ENCODE results near the gene NOX3. TPM values are rescaled to one million over a fixed set of nuclear protein-coding genes. Genes with fewer than 3 reads are reported as not detected.

Gene NOX3
- total RNA-seq, 1 experiment from 2014 or later, result not detected

DNA sequence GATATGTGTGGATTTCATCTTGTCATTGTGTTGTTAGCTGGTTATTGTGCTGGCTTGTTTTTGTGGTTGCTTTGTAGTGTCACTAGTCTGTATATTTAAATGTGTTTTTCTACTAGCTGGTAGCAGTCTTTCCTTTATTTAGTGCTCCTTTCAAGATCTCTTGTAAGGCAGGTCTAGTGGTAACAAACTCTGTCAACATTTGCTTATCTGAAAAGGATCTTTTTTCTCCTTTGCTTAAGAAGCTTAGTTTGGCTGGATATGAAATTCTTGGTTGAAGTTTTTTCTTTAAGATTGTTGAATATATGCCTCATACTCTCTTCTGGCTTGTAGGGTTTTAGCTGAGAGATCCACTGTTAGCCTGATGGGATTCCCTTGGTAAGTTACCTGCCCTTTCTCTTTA lies 108.7 kb downstream of the NOX3 start:
- no peaks in the 10 kb centered on the region for H3K27me3 Mint-ChIP-seq (ENCODE audit: low read depth)
- Histone ChIP-seq H3K4ac (ENCODE audit: low read depth, low read length) (no peak overlapping the region), H4K5ac (ENCODE audit: insufficient read length, low read depth, low read length) (no peak overlapping the region), H2AFZ (ENCODE audit: low read length) (no peak overlapping the region), H3K9me3 (ENCODE audit: control insufficient read depth, low read depth, low read length) (no peaks in the 10 kb centered on the region), H2BK120ac (ENCODE audit: low read depth, low read length, poor library complexity, severe bottlenecking) (no peak overlapping the region), H3K27ac (ENCODE audit: insufficient read length, low read depth, low read length) (no peak overlapping the region), H3K23me2 (ENCODE audit: insufficient read length, low read depth, low read length, poor library complexity, severe bottlenecking) (no peaks in the 10 kb centered on the region), H3K79me2 (ENCODE audit: insufficient read depth, low read length) (no peaks in the 10 kb centered on the region), H3K9ac (ENCODE audit: extremely low read depth, insufficient read length, low read length) (no peak overlapping the region), H3K79me1 (ENCODE audit: insufficient read depth, low read depth, low read length, poor library complexity, severe bottlenecking) (no peaks in the 10 kb centered on the region), H3K23ac (ENCODE audit: insufficient read length, low read depth, low read length) (no peak overlapping the region), H3K4me2 (ENCODE audit: insufficient read depth, insufficient read length, low read length) (no peak overlapping the region), H3T11ph (ENCODE audit: low read length) (no peak overlapping the region), H2BK15ac (ENCODE audit: low read depth, low read length) (no peak overlapping the region), H3K56ac (ENCODE audit: insufficient read length, low read depth, low read length) (no peak overlapping the region), H3K18ac (ENCODE audit: insufficient read length, low read depth, low read length) (no peak overlapping the region), H3K4me1 (ENCODE audit: insufficient read depth, low read length) (no peaks in the 10 kb centered on the region), H3K27me3 (ENCODE audit: insufficient read depth, low read length) (no peaks in the 10 kb centered on the region), H2BK20ac (ENCODE audit: low read depth, low read length, poor library complexity, severe bottlenecking) (no peak overlapping the region), H3K14ac (ENCODE audit: insufficient read depth, low read length) (no peak overlapping the region), H2AK5ac (ENCODE audit: insufficient read length, low read length) (no peak overlapping the region), H4K20me1 (ENCODE audit: control insufficient read depth, insufficient read depth, insufficient read length) (no peaks in the 10 kb centered on the region), H4K91ac (ENCODE audit: insufficient read length, low read depth, low read length) (no peak overlapping the region), H2BK5ac (ENCODE audit: insufficient read length, low read length) (no peak overlapping the region), H4K8ac (replicated peaks; ENCODE audit: insufficient read length, low read depth, low read length) (no peak overlapping the region), H2BK12ac (ENCODE audit: insufficient read length, low read depth, low read length) (no peak overlapping the region)
- no peak for DNase-seq
- H3K4me1 Mint-ChIP-seq, result no peaks in the 10 kb centered on the region
- H3K9me3 Mint-ChIP-seq, result peaks cover 18 to 19% of the 10 kb centered on the region in 2 experiments
- H3K4me3 Mint-ChIP-seq, result no peak overlapping the region
- peaks cover 0 to 17% (median 0%) of the 10 kb centered on the region in 3 experiments; a peak in 3 of 7 replicates for H3K36me3 Mint-ChIP-seq (ENCODE audit: insufficient read depth in 1 of 3, low read depth in 3 of 3)
- TF ChIP-seq, protein P1, sequence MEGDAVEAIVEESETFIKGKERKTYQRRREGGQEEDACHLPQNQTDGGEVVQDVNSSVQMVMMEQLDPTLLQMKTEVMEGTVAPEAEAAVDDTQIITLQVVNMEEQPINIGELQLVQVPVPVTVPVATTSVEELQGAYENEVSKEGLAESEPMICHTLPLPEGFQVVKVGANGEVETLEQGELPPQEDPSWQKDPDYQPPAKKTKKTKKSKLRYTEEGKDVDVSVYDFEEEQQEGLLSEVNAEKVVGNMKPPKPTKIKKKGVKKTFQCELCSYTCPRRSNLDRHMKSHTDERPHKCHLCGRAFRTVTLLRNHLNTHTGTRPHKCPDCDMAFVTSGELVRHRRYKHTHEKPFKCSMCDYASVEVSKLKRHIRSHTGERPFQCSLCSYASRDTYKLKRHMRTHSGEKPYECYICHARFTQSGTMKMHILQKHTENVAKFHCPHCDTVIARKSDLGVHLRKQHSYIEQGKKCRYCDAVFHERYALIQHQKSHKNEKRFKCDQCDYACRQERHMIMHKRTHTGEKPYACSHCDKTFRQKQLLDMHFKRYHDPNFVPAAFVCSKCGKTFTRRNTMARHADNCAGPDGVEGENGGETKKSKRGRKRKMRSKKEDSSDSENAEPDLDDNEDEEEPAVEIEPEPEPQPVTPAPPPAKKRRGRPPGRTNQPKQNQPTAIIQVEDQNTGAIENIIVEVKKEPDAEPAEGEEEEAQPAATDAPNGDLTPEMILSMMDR (conservative IDR thresholded peaks at IDR 0.05), result no peak
- H3K27ac Mint-ChIP-seq, result no peak overlapping the region

Other genes with a start within 250 kb of the NOX3 start
- not detected in 2 replicates for gene CLDN20, start 191.8 kb downstream of the NOX3 start, total RNA-seq (2021)
- 28.6 and 31.5 TPM in 2 replicates for gene TFB1M, start 141.4 kb downstream of the NOX3 start, total RNA-seq (2021)